Testis (tissue), 3 donors: Measurements from ENCODE around the gene TAF6. TPM values are rescaled to one million over a fixed set of nuclear protein-coding genes. Genes with fewer than 3 reads are reported as not detected.

ENCODE experiments used
- DNase-seq: peaks from one replicate; pipeline ENCODE4 v3.0.0-alpha.2; 2019
- H3K27ac ChIP-seq, 2 donors: fragments of 200-600 bp; sonication (generic); one replicate each; pipeline ENCODE4 v1.5.1; 2019
- H3K27me3 ChIP-seq: fragments of 200-600 bp; sonication (generic); one replicate; pipeline ENCODE4 v1.5.1; 2019
- H3K36me3 ChIP-seq: fragments of 200-600 bp; sonication (generic); one replicate; pipeline ENCODE4 v1.5.1; 2017; ENCODE audit warnings: low read depth; ENCODE audit errors: missing control alignments
- H3K4me1 ChIP-seq: fragments of 200-600 bp; sonication (generic); one replicate; pipeline ENCODE4 v1.5.1; 2019
- H3K4me3 ChIP-seq, 2 donors: fragments of 200-600 bp; sonication (generic); one replicate each; pipeline ENCODE4 v1.5.1; 2017 to 2019
- H3K9me3 ChIP-seq: fragments of 200-600 bp; sonication (generic); one replicate; pipeline ENCODE4 v1.5.1; 2017
- POLR2A ChIP-seq: fragments of 450-650 bp; IDR thresholded peaks from one replicate; pipeline ENCODE4 v1.6.1; 2017; ENCODE audit warnings: antibody characterized with exemption, mild to moderate bottlenecking, moderate library complexity
- WGBS, 2 donors: methylation state at CpG; one replicate each; pipeline ENCODE4 v1.1.5; 2018; 5-methylcytosine and 5-hydroxymethylcytosine counted together
- intact Hi-C: fragments of 100-400 bp; cut with DNase I; formaldehyde crosslinking; loops from one replicate; pipeline ENCODE4 v1.15.1; 2023; ENCODE audit warnings: low total_unique reads
- polyA plus RNA-seq: library from polyadenylated mRNA; stranded (reverse); fragments of 350-450 nt; fragmentation: Illumina TruSeq; extraction: RNeasy Lipid Tissue Mini Kit (QIAGEN cat#74804); gene quantifications from one replicate; pipeline ENCODE4 v1.2.3, GENCODE V29; 2014; ENCODE audit warnings: low read depth, low replicate concordance; ENCODE audit not compliant: insufficient read depth
- total RNA-seq, 2 donors: library from RNA; depleted of rRNA; stranded (reverse); fragments of >200 nt; gene quantifications; one replicate each; pipeline ENCODE4 v1.2.3, GENCODE V29; 2016
- TF ChIP-seq, protein P1 (sequence below), 3 experiments: fragments of 450-650 bp in 2 of 3; fragments of 200-600 bp in 1 of 3; sonication (generic) in 1 of 3; IDR thresholded peaks; one replicate each; pipeline ENCODE4 v1.5.1; 2016 to 2019; ENCODE audit warnings: antibody characterized with exemption in 3 of 3, mild to moderate bottlenecking in 2 of 3, moderate library complexity in 1 of 3

The TAF6 gene
- total and polyA plus RNA-seq, 3 donors from 2014 or later, result 95.4 to 108 (median 99.1) TPM

DNA sequence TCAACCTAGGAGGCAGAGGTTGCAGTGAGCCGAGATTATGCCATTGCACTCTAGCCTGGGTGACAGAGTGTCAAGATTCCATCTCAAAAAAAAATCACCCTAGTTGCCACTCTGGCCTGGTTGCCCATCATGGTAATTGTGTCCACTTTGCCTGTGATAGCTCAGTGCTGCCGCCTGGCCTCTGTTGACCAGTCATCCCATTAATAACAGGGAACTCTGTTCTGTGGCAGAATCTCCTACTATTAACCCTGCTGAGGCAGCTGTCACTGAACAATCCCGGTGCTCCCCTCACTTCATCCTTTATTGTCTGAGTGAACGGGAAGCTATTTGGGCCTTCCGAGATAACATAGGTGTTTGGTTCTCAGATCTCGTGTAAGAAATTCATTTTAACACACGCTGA is 52.2 kb downstream of the TAF6 start:
- DNase-seq, result no peak
- H3K4me3 ChIP-seq, result no peak overlapping the region
- WGBS, 2 donors, result 90% methylated on average over 7 of the region's 7 CpGs
- TF ChIP-seq POLR2A, result no peak
- H3K9me3 ChIP-seq, result no peaks in the 10 kb centered on the region
- intact Hi-C loops, result no loop called here
- H3K27ac ChIP-seq, result no peak overlapping the region
- H3K4me1 ChIP-seq, result peaks cover 4% of the 10 kb centered on the region
- H3K36me3 ChIP-seq, result peaks cover 9% of the 10 kb centered on the region
- no peaks in the 10 kb centered on the region for H3K27me3 ChIP-seq

DNA sequence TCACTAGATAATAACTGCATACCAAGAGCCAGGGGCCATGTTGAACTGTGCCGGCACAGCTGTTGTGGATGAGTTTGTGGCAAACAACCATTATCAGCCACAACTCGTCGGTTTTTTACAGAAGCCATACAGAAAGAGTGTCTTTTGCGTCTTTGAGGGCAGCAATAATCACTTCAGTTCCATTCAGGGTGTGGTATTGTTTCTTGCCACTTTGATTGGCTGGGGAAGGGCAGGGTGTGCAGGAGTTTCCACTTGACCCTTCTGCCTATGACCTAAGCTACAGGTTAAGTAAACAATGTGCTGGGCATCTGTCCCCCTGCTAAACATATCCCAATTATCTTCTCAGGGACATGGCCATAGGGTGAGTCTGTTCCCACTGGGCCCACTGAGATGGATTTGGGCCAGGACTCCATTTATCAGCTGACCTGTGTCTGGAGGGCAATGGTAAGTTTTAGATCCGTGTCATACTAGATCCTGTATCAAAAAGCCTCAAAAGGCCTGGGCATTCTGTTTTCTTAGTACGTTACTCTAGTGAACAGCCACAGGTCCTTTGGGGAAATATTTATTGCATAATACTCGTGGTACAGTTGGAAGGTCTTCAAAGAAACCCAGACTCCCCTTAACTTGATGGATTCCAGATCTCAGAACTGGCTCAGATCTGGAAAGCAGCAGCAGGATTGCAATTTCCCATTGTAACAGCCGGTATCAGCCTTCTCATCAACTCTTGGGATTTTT is 53.5 kb downstream of the TAF6 start:
- WGBS, 2 donors, result 50 to 64% methylated on average over 8 of the region's 8 CpGs
- DNase-seq, result no peak

DNA sequence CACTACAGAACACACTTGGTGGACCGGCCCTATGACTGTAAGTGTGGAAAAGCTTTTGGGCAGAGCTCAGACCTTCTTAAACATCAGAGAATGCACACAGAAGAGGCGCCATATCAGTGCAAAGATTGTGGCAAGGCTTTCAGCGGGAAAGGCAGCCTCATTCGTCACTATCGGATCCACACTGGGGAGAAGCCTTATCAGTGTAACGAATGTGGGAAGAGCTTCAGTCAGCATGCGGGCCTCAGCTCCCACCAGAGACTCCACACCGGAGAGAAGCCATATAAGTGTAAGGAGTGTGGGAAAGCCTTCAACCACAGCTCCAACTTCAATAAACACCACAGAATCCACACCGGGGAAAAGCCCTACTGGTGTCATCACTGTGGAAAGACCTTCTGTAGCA is 55.0 kb downstream of the TAF6 start:
- TF ChIP-seq, protein P1, sequence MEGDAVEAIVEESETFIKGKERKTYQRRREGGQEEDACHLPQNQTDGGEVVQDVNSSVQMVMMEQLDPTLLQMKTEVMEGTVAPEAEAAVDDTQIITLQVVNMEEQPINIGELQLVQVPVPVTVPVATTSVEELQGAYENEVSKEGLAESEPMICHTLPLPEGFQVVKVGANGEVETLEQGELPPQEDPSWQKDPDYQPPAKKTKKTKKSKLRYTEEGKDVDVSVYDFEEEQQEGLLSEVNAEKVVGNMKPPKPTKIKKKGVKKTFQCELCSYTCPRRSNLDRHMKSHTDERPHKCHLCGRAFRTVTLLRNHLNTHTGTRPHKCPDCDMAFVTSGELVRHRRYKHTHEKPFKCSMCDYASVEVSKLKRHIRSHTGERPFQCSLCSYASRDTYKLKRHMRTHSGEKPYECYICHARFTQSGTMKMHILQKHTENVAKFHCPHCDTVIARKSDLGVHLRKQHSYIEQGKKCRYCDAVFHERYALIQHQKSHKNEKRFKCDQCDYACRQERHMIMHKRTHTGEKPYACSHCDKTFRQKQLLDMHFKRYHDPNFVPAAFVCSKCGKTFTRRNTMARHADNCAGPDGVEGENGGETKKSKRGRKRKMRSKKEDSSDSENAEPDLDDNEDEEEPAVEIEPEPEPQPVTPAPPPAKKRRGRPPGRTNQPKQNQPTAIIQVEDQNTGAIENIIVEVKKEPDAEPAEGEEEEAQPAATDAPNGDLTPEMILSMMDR (IDR thresholded peaks at IDR 0.05), result no peak
- no peak for TF ChIP-seq POLR2A
- no peak overlapping the region for H3K27ac ChIP-seq
- peaks cover 3% of the 10 kb centered on the region for H3K36me3 ChIP-seq
- 86 to 87% methylated on average over 9 of the region's 9 CpGs for WGBS, 2 donors
- intact Hi-C loops, result no loop called here
- H3K4me3 ChIP-seq, result no peak overlapping the region
- H3K4me1 ChIP-seq, result peaks cover 4% of the 10 kb centered on the region
- no peaks in the 10 kb centered on the region for H3K27me3 ChIP-seq
- no peaks in the 10 kb centered on the region for H3K9me3 ChIP-seq
- no peak for DNase-seq

More for the DNA sequence above, 53.5 kb downstream of the TAF6 start:
- no peak overlapping the region for H3K4me3 ChIP-seq
- H3K4me1 ChIP-seq, result peaks cover 4% of the 10 kb centered on the region
- no peaks in the 10 kb centered on the region for H3K27me3 ChIP-seq
- TF ChIP-seq POLR2A, result no peak
- H3K27ac ChIP-seq, result no peak overlapping the region
- H3K36me3 ChIP-seq, result peaks cover 3% of the 10 kb centered on the region
- H3K9me3 ChIP-seq, result no peaks in the 10 kb centered on the region
- intact Hi-C loops, result no loop called here

- 91 to 96% methylated on average over 4 of the region's 4 CpGs for WGBS, 2 donors
- intact Hi-C loops, result no loop called here
- H3K36me3 ChIP-seq, result peaks cover 2% of the 10 kb centered on the region
Measured at GRCh38 chr7:100063376-100063775, 55.8 kb downstream of the TAF6 start.

DNA sequence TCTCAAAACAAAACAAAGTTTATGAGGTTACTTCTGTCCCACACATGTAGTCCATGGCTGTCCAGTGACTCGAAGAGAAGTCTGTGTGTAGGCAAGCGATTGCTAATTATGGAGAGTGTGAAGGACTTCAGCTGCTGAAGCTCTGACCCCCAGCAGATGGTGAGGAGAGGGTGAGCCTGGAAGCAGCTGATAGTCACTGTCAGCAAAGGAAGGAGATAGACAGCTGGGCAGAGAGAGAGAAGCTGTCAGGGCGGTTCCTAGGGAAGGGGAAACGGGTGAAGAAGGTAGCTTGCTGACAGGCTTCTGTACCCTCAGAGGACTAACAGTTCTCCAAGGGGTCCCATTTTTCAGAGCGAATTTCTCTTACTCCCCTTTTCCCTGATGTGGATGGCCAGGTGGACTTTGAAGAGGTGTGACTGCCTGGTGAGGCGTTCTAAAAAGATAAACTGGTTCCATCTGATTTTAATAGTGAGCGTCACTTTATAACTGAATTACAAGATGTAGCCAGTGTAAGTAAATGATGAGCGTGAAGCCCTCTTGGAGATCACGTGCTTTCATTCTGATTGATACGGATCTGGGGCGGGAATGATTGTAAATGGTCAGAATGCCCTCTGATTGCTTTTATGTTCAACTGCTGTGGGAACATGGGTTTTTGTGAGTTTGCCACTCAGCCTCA is 57.5 kb downstream of the TAF6 start:
- TF ChIP-seq, protein P1 (IDR thresholded peaks at IDR 0.05), result no peak
- TF ChIP-seq POLR2A, result no peak
- DNase-seq, result no peak
- no peaks in the 10 kb centered on the region for H3K27me3 ChIP-seq
- peaks cover 4% of the 10 kb centered on the region for H3K4me1 ChIP-seq
- 94% methylated on average over 11 of the region's 11 CpGs for WGBS, 2 donors
- H3K36me3 ChIP-seq, result no peaks in the 10 kb centered on the region
- no peak overlapping the region for H3K27ac ChIP-seq
- no peak overlapping the region for H3K4me3 ChIP-seq
- intact Hi-C loops, result no loop called here
- H3K9me3 ChIP-seq, result no peaks in the 10 kb centered on the region

More at GRCh38 chr7:100063376-100063775, 55.8 kb downstream of the TAF6 start:
- peaks cover 4% of the 10 kb centered on the region for H3K4me1 ChIP-seq
- no peaks in the 10 kb centered on the region for H3K9me3 ChIP-seq
- H3K27ac ChIP-seq, result no peak overlapping the region
- no peaks in the 10 kb centered on the region for H3K27me3 ChIP-seq
- no peak overlapping the region for H3K4me3 ChIP-seq
- no peak for DNase-seq
- TF ChIP-seq POLR2A, result no peak
- TF ChIP-seq, protein P1 (IDR thresholded peaks at IDR 0.05), result no peak
